ENCODE data around the gene LCMT1.

- no peak for TF ChIP-seq CREM (CRISPR knock-in tag; IDR thresholded peaks at IDR 0.05)
- no peak for TF ChIP-seq NR3C1 (CRISPR knock-in tag; conservative IDR thresholded peaks at IDR 0.05; ENCODE audit: low read depth)
- TF ChIP-seq CTCF (IDR thresholded peaks at IDR 0.05), result no peak
- no peak for TF ChIP-seq TEAD1 (CRISPR knock-in tag; IDR thresholded peaks at IDR 0.05)
- no peak for TF ChIP-seq SP1 (CRISPR knock-in tag; conservative IDR thresholded peaks at IDR 0.05)
- no peak for TF ChIP-seq TP53 (CRISPR knock-in tag; IDR thresholded peaks at IDR 0.05)
Observed at GRCh38 chr16:25107466-25107792, 4.1 kb upstream of the LCMT1 start.
